ENCODE data around the gene APOL6. TPM values are rescaled to one million over a fixed set of nuclear protein-coding genes. Genes with fewer than 3 reads are reported as not detected.
"Not testable (repeated sequence)": the region's sequence is repeated elsewhere in the genome, so short reads cannot be mapped to it uniquely, and the experiment has no call there.

Gene APOL6
- polyA plus RNA-seq, 1 donor from 2014 or later = 4.9 TPM

- peak overlapping the region in 1 of 4 donors; percentile 55 for H3K4me3 Mint-ChIP-seq
- no peaks in the 10 kb centered on the region for H3K9me3 Mint-ChIP-seq
- H3K36me3 Mint-ChIP-seq = peaks cover 2% of the 10 kb centered on the region
- no peak overlapping the region for H3K27ac Mint-ChIP-seq
- H3K27me3 Mint-ChIP-seq = peaks cover 16% of the 10 kb centered on the region
- H3K4me1 Mint-ChIP-seq = peaks cover 5 to 8% (median 7%) of the 10 kb centered on the region in 3 donors
Measured at GRCh38 chr22:35611200-35611890, 36.9 kb upstream of the APOL6 start.

- Mint-ChIP-seq H3K27ac (no peak overlapping the region), H3K9me3 (no peaks in the 10 kb centered on the region), H3K36me3 (peaks cover 2% of the 10 kb centered on the region), H3K27me3 (peaks cover 13% of the 10 kb centered on the region), H3K4me3 (peak overlapping the region in 2 of 4 donors; percentile 55 to 56), H3K4me1 (peaks cover 5 to 8% (median 7%) of the 10 kb centered on the region in 3 donors)
Measured at GRCh38 chr22:35611891-35612576, 36.2 kb upstream of the APOL6 start.

- peaks cover 2% of the 10 kb centered on the region for H3K36me3 Mint-ChIP-seq
- no peak overlapping the region for H3K4me3 Mint-ChIP-seq
- H3K27ac Mint-ChIP-seq = no peak overlapping the region
- H3K27me3 Mint-ChIP-seq = peaks cover 9% of the 10 kb centered on the region
- no peaks in the 10 kb centered on the region for H3K9me3 Mint-ChIP-seq
- peaks cover 5 to 8% (median 7%) of the 10 kb centered on the region in 3 donors for H3K4me1 Mint-ChIP-seq
Measured at GRCh38 chr22:35612903-35613302, 35.3 kb upstream of the APOL6 start.

GRCh38 chr22:35614404-35614803 lies 33.8 kb upstream of the APOL6 start:
- Mint-ChIP-seq H3K9me3 (no peaks in the 10 kb centered on the region), H3K27ac (no peak overlapping the region), H3K27me3 (peaks cover 2% of the 10 kb centered on the region), H3K4me1 (peaks cover 5 to 8% (median 7%) of the 10 kb centered on the region in 3 donors), H3K4me3 (no peak overlapping the region), H3K36me3 (no peaks in the 10 kb centered on the region)

- H3K27ac Mint-ChIP-seq = no peak overlapping the region
- H3K4me1 Mint-ChIP-seq = peaks cover 5 to 8% (median 7%) of the 10 kb centered on the region in 3 donors
- H3K27me3 Mint-ChIP-seq = no peaks in the 10 kb centered on the region
- no peaks in the 10 kb centered on the region for H3K9me3 Mint-ChIP-seq
- H3K36me3 Mint-ChIP-seq = no peaks in the 10 kb centered on the region
- H3K4me3 Mint-ChIP-seq = no peak overlapping the region
Measured at GRCh38 chr22:35615156-35615555, 33.1 kb upstream of the APOL6 start.

GRCh38 chr22:35616043-35616442 lies 32.2 kb upstream of the APOL6 start:
- H3K27ac Mint-ChIP-seq = no peak overlapping the region
- no peaks in the 10 kb centered on the region for H3K27me3 Mint-ChIP-seq
- H3K9me3 Mint-ChIP-seq = no peaks in the 10 kb centered on the region
- no peak overlapping the region for H3K4me3 Mint-ChIP-seq
- no peaks in the 10 kb centered on the region for H3K36me3 Mint-ChIP-seq
- peaks cover 5 to 8% (median 7%) of the 10 kb centered on the region in 3 donors for H3K4me1 Mint-ChIP-seq

GRCh38 chr22:35617137-35617755 lies 31.0 kb upstream of the APOL6 start, which contains the start of gene MB:
Gene MB (minus strand): TSS chr22:35617329. CDS start chr22:35617257, 72 bp downstream.
- Mint-ChIP-seq H3K4me1 (no peaks in the 10 kb centered on the region), H3K4me3 (no peak within 1 kb of the TSS), H3K36me3 (no peaks in the 10 kb centered on the region), H3K27ac (no peak within 1 kb of the TSS), H3K27me3 (no peaks in the 10 kb centered on the region), H3K9me3 (no peaks in the 10 kb centered on the region)

GRCh38 chr22:35618427-35619223 lies 29.6 kb upstream of the APOL6 start:
- no peak overlapping the region for H3K27ac Mint-ChIP-seq
- peaks cover 0 to 2% (median 2%) of the 10 kb centered on the region in 3 donors for H3K4me1 Mint-ChIP-seq
- no peaks in the 10 kb centered on the region for H3K9me3 Mint-ChIP-seq
- H3K36me3 Mint-ChIP-seq = peaks cover 2% of the 10 kb centered on the region
- H3K4me3 Mint-ChIP-seq = no peak overlapping the region
- H3K27me3 Mint-ChIP-seq = peaks cover 4% of the 10 kb centered on the region

- peaks cover 0 to 2% (median 2%) of the 10 kb centered on the region in 3 donors for H3K4me1 Mint-ChIP-seq
- H3K4me3 Mint-ChIP-seq = no peak overlapping the region
- no peak overlapping the region for H3K27ac Mint-ChIP-seq
- peaks cover 2% of the 10 kb centered on the region for H3K36me3 Mint-ChIP-seq
- H3K9me3 Mint-ChIP-seq = no peaks in the 10 kb centered on the region
- H3K27me3 Mint-ChIP-seq = peaks cover 4% of the 10 kb centered on the region
Measured at GRCh38 chr22:35619336-35620094, 28.7 kb upstream of the APOL6 start.

- Mint-ChIP-seq H3K27me3 (peaks cover 7% of the 10 kb centered on the region), H3K36me3 (peaks cover 2% of the 10 kb centered on the region), H3K9me3 (no peaks in the 10 kb centered on the region), H3K4me3 (no peak overlapping the region), H3K27ac (no peak overlapping the region), H3K4me1 (peaks cover under 1 to 2% (median 2%) of the 10 kb centered on the region in 3 donors)
Measured at GRCh38 chr22:35620624-35621251, 27.5 kb upstream of the APOL6 start.

- Mint-ChIP-seq H3K9me3 (no peaks in the 10 kb centered on the region), H3K36me3 (peaks cover 2% of the 10 kb centered on the region), H3K27ac (no peak overlapping the region), H3K4me3 (no peak overlapping the region), H3K27me3 (peaks cover 13% of the 10 kb centered on the region), H3K4me1 (peaks cover 2 to 4% (median 2%) of the 10 kb centered on the region in 3 donors)
Measured at GRCh38 chr22:35621451-35621850, 26.8 kb upstream of the APOL6 start.

- peaks cover 2 to 4% (median 2%) of the 10 kb centered on the region in 3 donors for H3K4me1 Mint-ChIP-seq
- H3K27me3 Mint-ChIP-seq = peaks cover 21% of the 10 kb centered on the region
Measured at GRCh38 chr22:35622191-35622913, 25.9 kb upstream of the APOL6 start.

GRCh38 chr22:35623885-35624284 lies 24.4 kb upstream of the APOL6 start:
- H3K27me3 Mint-ChIP-seq = peaks cover 26% of the 10 kb centered on the region
- not testable (repeated sequence) for H3K9me3 Mint-ChIP-seq, H3K4me1 Mint-ChIP-seq, H3K4me3 Mint-ChIP-seq, H3K27ac Mint-ChIP-seq, H3K36me3 Mint-ChIP-seq

More at GRCh38 chr22:35622191-35622913, 25.9 kb upstream of the APOL6 start:
- Mint-ChIP-seq H3K36me3 (peaks cover 2% of the 10 kb centered on the region), H3K4me3 (no peak overlapping the region), H3K27ac (no peak overlapping the region), H3K9me3 (no peaks in the 10 kb centered on the region)
